C4-2B (cell line): Measurements from ENCODE around the gene ARSB.

ENCODE experiments used
- CTCF ChIP-seq: fragments of 450-650 bp; conservative IDR thresholded peaks from 2 replicates; pipeline ENCODE4 v1.5.1; 2017; ENCODE audit warnings: mild to moderate bottlenecking
- ZFX ChIP-seq: fragments of 450-650 bp; IDR thresholded peaks from 2 replicates; pipeline ENCODE4 v1.6.1; 2017

DNA sequence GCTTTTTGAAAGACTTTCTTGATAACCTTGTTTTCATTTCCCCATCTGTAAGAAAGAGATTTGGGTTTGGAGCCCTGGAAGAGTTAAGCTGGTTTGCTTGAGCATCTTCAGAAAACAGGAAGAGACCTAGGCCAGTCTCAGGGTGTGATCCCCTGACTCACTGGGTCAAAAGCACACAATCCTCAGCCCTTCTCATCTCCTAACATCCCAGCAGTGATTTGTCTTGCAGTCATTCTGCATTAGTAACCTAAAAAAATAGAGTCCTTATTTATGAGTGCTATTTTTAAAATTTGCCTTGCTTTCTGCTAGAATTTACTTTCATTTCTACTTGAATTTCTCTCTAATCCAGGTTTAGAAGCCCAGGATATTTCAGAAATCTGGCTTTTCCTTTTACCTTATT is 16.4 kb upstream of the ARSB start:
- TF ChIP-seq CTCF (no peak), ZFX (no peak)
